ENCODE data around the gene KMT2A. TPM values are rescaled to one million over a fixed set of nuclear protein-coding genes. Genes with fewer than 3 reads are reported as not detected.

The KMT2A gene
- total RNA-seq, 1 experiment from 2014 or later, result 50.4 TPM

DNA sequence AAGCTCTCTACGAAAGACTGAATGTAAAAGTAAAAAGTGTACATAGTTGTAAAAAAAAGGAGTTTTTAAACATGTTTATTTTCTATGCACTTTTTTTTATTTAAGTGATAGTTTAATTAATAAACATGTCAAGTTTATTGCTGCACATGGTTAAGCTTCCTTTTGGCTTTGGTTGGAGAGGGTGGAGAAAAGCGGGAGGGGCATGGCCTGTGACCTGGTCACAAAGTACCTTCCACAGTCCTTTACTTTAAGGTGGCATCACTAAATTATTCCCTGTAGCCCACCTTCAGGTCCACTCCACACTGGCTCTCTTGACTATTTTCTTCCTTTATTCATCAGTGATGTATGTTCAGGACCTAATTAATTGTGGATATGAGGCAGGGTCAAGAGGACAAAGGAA, 90.4 kb downstream of the KMT2A start:
- peaks cover 7 to 18% of the 10 kb centered on the region in 2 experiments for H3K4me1 ChIP-seq (ENCODE audit: control insufficient read depth in 1 of 2, insufficient read depth in 2 of 2, low read length in 2 of 2)
- ATAC-seq, result no peak
- no peak overlapping the region for H3K27ac ChIP-seq (ENCODE audit: low read depth, low read length)
- H3K79me2 ChIP-seq (ENCODE audit: insufficient read depth, low read length), result no peaks in the 10 kb centered on the region
- TF ChIP-seq ZFX (IDR thresholded peaks at IDR 0.05), result no peak
- TF ChIP-seq CEBPB (IDR thresholded peaks at IDR 0.05; ENCODE audit: low read depth), result no peak
- TF ChIP-seq TCF7L2 (IDR thresholded peaks at IDR 0.05; ENCODE audit: borderline replicate concordance, extremely low read depth, insufficient read depth, insufficient read length), result no peak
- TF ChIP-seq ELF1 (IDR thresholded peaks at IDR 0.05; ENCODE audit: borderline replicate concordance, low read depth), result no peak
- no peak for TF ChIP-seq CBX3 (IDR thresholded peaks at IDR 0.05; ENCODE audit: low read depth)
- TF ChIP-seq JUND (IDR thresholded peaks at IDR 0.05), result no peak
- no peak for TF ChIP-seq FOSL1 (IDR thresholded peaks at IDR 0.05; ENCODE audit: low read depth)
- TF ChIP-seq SIN3A (IDR thresholded peaks at IDR 0.05; ENCODE audit: low read depth), result no peak
- no peak for TF ChIP-seq SRF (IDR thresholded peaks at IDR 0.05; ENCODE audit: low read depth)
- no peak for TF ChIP-seq ZNF274 (IDR thresholded peaks at IDR 0.05; ENCODE audit: low read depth, low read length)
- TF ChIP-seq, protein P1, sequence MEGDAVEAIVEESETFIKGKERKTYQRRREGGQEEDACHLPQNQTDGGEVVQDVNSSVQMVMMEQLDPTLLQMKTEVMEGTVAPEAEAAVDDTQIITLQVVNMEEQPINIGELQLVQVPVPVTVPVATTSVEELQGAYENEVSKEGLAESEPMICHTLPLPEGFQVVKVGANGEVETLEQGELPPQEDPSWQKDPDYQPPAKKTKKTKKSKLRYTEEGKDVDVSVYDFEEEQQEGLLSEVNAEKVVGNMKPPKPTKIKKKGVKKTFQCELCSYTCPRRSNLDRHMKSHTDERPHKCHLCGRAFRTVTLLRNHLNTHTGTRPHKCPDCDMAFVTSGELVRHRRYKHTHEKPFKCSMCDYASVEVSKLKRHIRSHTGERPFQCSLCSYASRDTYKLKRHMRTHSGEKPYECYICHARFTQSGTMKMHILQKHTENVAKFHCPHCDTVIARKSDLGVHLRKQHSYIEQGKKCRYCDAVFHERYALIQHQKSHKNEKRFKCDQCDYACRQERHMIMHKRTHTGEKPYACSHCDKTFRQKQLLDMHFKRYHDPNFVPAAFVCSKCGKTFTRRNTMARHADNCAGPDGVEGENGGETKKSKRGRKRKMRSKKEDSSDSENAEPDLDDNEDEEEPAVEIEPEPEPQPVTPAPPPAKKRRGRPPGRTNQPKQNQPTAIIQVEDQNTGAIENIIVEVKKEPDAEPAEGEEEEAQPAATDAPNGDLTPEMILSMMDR (IDR thresholded peaks at IDR 0.05 in 2 of 3, conservative IDR thresholded peaks at IDR 0.05 in 1 of 3; ENCODE audit: borderline replicate concordance in 1 of 3, insufficient read depth in 1 of 3, low read depth in 2 of 3, low read length in 2 of 3), result no peak
- no peak for TF ChIP-seq RAD21 (IDR thresholded peaks at IDR 0.05; ENCODE audit: low read depth)
- TF ChIP-seq, protein P2, sequence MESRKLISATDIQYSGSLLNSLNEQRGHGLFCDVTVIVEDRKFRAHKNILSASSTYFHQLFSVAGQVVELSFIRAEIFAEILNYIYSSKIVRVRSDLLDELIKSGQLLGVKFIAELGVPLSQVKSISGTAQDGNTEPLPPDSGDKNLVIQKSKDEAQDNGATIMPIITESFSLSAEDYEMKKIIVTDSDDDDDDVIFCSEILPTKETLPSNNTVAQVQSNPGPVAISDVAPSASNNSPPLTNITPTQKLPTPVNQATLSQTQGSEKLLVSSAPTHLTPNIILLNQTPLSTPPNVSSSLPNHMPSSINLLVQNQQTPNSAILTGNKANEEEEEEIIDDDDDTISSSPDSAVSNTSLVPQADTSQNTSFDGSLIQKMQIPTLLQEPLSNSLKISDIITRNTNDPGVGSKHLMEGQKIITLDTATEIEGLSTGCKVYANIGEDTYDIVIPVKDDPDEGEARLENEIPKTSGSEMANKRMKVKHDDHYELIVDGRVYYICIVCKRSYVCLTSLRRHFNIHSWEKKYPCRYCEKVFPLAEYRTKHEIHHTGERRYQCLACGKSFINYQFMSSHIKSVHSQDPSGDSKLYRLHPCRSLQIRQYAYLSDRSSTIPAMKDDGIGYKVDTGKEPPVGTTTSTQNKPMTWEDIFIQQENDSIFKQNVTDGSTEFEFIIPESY (IDR thresholded peaks at IDR 0.05; ENCODE audit: extremely low read depth, insufficient replicate concordance, low read length), result no peak
- no peak for TF ChIP-seq YY1 (IDR thresholded peaks at IDR 0.05; ENCODE audit: extremely low read depth, insufficient replicate concordance, low read depth, low read length)
- no peak for TF ChIP-seq EGR1 (IDR thresholded peaks at IDR 0.05; ENCODE audit: low read depth)
- no peak for TF ChIP-seq POLR2AphosphoS5 (IDR thresholded peaks at IDR 0.05; ENCODE audit: low read depth, low read length)
- no peak for TF ChIP-seq EZH2phosphoT487 (IDR thresholded peaks at IDR 0.05; ENCODE audit: borderline replicate concordance)
- no peak for TF ChIP-seq SP1 (IDR thresholded peaks at IDR 0.05; ENCODE audit: low read depth)
- TF ChIP-seq EZH2 (IDR thresholded peaks at IDR 0.05), result no peak
- TF ChIP-seq POLR2A (IDR thresholded peaks at IDR 0.05; ENCODE audit: borderline replicate concordance, extremely low read depth, insufficient read depth, insufficient read length), result no peak
- no peak overlapping the region for H2AFZ ChIP-seq (ENCODE audit: low read depth, low read length, poor library complexity, severe bottlenecking)
- no peaks in the 10 kb centered on the region for H3K9me3 ChIP-seq (ENCODE audit: control insufficient read depth in 1 of 2, insufficient read depth in 1 of 2, low read depth in 1 of 2, low read length in 2 of 2)
- peaks cover 0 to 17% of the 10 kb centered on the region in 2 experiments; a peak in 3 of 4 replicates for H3K36me3 ChIP-seq (ENCODE audit: control insufficient read depth in 1 of 2, insufficient read depth in 2 of 2, low read length in 2 of 2)
- CTCF ChIA-PET, result no interaction called here
- RAD21 ChIA-PET (ENCODE audit: low non-redundant PET in 1 of 2, low total read pairs in 2 of 2, uncharacterized antibody in 2 of 2, unreplicated experiment in 2 of 2), result no interaction called here
- H3K27me3 ChIP-seq (ENCODE audit: insufficient read depth, low read length), result no peaks in the 10 kb centered on the region
- no peaks in the 10 kb centered on the region for H3K9me2 ChIP-seq (ENCODE audit: insufficient read depth)
- intact Hi-C loops (cut with micrococcal nuclease), result no loop called here
- no peak overlapping the region for H3K9ac ChIP-seq (ENCODE audit: low read length)
- no peak for DNase-seq (ENCODE audit: low read depth, low spot score)
- POLR2A ChIA-PET, result no interaction called here
- no peak overlapping the region for H3K4me2 ChIP-seq (ENCODE audit: low read length)
- no peak overlapping the region for H3K4me3 ChIP-seq (replicated peaks in 1 of 2; ENCODE audit: low read depth in 1 of 2, low read length in 2 of 2)
- no TSS peak for BruUV-seq (replicated peaks)
- no peaks in the 10 kb centered on the region for H4K20me1 ChIP-seq (ENCODE audit: insufficient read depth)
